Mucosa of gallbladder (tissue), 1 donor: ENCODE data around the gene SYT8. TPM values are rescaled to one million over a fixed set of nuclear protein-coding genes. Genes with fewer than 3 reads are reported as not detected.
"Not testable (repeated sequence)": the region's sequence is repeated elsewhere in the genome, so short reads cannot be mapped to it uniquely, and the experiment has no call there.

ENCODE experiments used
- DNase-seq: peaks from one replicate; pipeline ENCODE4 v3.0.0-alpha.2; 2020; ENCODE audit warnings: low spot score
- total RNA-seq: library from RNA; stranded (reverse); gene quantifications from one replicate; pipeline ENCODE4 v1.2.1, GENCODE V29; 2021
- donor health status: DM: no; HTN: no; CAD: no.

Gene SYT8
- total RNA-seq, 1 donor from 2014 or later = 218 TPM

DNA sequence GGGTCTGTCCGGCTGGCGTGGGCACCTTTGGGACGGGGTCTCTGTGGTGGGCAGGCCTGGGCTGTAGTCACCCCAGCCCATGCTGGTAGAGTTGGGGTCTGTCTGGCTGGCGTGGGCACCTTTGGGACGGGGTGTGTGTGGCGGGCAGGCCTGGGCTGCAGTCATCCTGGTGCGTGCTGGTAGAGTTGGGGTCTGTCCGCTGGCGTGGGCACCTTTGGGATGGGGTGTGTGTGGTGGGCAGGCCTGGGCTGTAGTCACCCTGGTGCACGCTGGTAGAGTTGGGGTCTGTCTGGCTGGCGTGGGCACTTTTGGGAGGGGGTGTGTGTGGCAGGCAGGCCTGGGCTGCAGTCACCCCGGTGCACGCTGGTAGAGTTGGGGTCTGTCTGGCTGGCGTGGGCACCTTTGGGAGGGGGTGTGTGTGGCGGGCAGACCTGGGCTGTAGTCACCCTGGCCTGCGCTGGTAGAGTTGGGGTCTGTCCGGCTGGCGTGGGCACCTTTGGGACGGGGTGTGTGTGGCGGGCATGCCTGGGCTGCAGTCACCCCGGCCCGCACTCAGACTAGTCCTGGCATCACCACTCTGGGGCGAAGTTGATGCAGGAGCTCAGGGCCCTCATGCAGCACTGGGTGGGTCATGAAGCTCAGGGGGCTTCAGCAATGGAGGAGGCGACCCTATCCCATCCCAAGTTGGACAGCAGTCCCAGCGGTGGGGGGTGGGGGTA is 37.6 kb downstream of the SYT8 start:
- DNase-seq = no peak

DNA sequence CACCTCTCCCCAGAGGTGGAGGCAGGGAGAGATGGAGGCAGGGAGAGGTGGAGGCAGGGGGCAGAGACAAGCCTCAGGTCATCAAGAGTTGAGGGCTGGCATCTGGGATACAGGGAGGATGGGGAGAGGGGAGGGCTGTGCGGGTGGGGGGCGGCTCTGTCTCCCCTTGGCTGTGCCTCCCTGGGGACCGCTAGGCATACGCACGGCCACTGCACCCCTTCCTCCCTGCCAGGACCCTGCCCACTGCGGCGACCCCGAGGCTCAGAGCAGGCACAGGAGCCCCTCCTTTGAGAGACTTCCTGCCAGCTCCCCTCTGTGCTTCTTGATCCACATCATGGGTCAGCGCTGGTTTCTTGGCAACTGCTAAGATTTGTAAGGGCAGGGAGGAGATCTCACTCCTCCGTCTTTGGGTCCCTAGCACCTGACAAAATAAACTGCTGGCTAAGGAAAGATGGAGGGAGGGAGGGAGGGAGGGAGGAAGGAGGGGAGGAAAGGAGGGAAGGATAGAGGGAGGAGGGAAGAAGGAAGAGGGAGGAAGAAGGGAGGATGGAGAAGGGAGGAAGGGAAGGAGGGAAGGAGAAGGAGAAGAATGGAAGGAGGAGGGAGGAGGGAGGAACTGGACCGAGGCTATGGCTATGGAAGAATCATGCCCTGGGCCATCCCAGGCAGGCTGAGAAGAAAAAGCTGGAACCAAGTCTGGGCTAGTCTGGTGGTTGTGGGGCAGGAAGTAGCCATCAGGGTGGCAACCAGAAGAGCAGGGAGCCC is 38.4 kb downstream of the SYT8 start:
- DNase-seq = no peak

DNA sequence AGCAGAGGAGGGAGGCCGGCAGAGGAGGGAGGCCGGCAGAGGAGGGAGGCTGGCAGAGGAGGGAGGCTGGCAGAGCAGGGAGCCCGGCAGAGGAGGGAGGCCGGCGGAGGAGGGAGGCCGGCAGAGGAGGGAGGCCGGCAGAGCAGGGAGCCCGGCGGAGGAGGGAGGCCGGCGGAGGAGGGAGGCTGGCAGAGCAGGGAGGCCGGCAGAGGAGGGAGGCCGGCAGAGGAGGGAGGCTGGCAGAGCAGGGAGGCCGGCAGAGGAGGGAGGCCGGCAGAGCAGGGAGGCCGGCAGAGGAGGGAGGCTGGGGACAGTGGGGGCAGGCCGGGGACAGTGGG is 39.0 kb downstream of the SYT8 start:
- DNase-seq = not testable (repeated sequence)

DNA sequence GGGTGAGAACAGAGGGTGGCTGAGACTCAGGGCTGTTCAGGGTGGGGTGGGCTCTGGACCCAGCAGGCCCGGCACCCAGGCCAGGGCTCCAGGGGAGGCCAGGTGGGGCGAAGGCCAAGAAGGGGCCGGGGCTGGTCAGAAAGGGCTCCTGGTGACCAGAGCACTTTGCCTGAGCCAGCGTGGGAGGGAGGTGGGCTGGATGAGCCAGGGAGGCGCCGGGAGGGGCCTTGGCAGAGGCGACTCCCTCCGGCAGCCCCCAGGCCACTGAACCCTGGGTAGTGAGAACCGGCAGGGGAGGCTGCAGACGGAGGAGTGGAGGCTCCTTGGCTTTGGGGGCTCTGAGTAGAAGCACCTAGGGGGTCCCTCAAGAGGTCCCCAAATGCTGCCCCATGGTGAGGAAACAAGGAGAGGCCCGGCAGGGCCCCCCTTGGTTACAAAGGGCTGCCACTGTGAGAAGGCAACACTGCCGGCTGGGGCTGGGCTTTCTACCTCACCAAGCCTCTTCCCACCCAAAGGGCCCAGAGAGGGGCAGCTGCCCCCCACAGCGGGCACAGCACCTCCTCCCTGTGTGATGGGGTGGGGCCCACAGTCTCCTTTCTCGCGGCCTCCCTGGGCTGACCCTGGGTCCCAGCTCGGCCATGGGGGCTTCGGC is 39.8 kb downstream of the SYT8 start:
- DNase-seq = not testable (repeated sequence)

DNA sequence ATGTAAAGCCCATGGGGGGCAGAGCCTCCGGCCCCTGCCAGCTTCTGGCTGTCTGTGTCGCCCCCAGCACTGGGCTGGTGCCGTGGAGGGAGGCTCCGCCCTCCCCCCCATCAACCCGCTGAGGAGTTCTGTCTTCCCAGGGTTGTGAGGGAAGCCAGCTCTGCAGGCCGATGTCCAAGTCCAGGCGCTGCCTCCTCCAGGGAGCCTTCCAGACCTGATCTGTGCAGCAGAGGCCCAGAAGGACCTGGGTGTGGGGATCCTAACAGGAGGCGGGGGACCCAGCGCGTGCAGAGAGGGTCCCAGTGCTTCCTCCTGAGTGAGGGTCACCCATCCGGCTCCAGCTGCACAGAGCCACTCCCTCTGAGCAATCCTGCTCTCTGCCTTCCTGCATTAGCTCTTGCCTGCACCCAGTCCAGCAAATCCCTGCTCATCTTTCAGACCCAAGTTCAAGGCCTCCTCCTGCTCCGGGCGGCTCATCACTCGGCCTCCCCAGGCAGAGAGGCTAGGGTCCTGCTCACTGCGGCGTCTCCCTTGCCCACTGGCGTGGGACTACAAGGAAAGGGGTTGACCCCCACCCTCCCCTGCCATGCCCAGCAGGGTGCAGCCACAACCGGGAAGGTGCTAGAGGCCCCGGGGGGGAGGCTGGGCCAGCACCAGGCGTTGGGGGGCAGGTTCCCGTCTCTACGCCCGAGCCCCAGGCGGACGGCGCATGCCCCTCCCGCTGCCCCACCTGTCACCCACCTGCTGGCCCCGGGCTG is 40.5 kb downstream of the SYT8 start:
- DNase-seq = no peak

DNA sequence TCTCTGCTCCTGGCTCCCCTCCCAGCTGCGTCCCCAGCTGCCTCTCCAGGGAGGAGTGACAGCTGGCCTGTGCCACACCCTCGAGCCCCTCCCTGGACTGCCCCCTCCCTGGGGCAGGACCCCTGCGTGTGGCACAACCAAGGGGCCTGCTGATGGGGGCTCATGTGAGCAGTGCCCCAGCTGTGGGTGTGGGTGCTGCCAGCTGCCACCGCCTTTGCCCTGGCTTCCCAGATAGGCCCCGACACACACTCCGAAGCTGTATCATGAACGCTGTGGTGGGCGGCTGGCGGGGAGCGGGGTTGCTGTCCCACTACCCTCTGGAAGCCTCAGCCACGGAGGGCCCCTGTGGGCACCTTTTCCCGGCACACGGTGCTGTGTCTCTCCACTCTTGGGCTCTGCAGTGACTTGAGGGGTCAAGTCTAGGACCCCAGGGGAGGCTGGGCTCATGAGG is 41.1 kb downstream of the SYT8 start:
- not testable (repeated sequence) for DNase-seq

DNA sequence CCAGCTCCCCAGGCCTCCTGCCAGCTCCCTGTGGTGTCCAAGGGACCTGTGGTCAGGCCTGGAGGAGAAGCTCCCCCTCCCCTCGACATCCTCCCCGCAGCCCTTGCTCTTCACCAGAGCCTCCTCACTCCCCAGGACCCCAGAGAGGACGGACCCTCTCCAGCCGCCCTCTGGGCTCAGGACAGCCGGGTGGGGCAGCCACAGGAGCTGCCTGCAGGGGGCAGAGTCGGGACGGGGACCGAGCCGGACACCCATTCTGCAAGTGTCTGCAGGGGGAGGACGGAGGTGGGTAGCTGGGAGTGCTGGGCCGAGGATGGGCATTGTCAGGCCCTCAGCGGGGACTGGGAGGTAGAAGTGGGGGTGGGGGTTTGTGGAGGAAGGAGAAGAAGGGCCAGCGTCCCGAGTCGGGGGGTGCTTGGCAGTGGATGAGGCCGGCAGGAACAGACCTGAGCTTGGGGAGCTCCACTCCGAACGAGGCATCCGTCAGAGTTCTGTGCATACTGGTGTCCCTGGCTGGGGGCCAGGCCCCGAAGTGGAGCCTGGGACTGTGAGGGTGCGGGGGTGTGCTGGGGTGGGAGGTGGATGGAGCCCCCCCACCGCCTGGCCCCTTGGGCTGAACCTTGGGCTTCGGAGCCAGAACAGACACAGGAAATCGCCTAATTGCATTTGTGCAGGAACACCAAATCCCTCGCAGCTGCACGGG is 41.7 kb downstream of the SYT8 start:
- DNase-seq = peak; percentile 51

DNA sequence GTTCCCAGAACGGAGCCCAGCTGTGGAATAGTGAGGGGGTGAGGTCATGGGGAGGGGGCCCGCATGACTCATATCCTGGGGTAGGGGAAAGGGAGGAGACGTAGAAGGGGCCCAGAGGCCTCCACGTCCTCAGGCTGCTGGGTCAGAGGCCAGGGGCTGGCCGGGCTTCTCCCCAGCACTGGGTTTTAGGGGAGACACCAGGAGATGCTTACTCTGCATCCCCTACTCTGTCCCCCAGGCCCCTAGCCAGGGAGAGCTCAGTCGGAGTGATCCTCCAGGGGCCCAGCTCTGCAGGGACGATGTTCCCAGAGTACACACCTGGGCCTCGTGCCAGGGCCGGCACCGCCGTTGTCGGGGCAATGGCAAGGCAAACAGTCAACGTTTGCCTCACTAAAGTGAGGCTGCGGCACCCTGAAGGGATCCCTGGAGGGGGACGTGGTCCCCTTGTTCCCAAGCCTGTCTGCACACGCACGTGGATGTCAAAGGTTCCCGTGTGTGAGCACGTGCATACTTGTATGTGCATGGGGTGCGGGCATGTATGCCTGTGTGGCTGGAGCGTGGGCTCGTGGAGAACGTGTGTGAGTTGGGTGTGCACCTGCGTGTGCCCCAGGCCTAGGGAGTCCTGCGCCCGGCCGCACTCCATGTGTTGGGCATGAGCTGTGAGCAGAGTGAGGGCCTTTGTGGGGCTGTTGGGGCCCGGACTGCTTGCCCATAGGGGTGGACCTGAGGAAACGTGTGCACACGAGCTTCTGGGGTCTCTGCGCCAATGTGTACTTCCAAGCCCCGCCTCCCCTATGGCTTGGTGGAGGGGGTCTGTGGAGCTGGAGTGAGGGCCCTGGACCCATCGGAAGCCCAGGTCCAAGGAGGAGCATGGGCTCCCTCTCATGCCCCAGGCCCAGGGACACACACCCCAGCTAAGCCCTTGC is 42.7 kb downstream of the SYT8 start:
- no peak for DNase-seq

DNA sequence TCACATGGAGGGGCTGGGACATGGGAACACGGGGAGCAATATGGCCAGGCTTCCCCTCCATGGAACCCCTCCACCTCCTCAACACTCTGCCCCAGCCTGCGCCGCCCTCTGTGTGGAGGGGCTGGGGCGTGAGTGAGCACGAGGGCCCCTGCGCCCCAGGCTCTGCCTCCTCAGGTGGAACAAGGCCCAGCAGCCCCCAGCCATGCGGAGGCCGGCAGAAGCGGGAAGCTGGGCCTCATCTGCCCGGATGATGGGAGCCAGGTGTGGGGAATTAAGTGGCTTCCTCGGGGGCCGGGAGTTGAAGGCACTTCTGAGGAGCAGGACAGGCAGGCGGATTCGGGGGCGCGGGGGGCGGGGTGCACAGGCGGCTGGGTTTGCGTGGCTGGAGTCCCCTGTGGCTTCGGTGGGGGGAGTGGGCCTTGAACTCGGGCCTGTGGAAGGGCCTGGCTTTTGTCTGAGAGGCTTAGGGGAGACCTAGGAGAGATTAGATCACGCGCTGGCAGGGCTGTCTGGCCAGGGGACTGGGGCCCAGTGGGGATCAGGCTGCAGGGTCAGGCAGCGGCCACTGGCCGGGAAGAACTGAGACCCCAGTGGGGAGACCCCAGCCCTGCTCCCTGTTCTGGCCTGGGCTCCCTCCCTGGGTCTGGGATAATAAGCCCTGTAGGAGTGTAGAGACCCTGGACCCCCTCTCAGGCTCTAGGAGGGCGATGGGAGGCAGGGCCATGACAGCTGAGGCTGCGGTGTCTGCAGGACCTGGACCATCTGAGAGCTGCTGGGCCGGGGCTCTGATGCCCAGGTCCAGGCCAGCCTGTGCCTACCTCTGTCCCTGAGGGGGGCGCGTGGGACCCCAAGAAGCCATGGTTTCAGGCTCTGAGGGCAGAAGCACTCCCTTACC is 43.6 kb downstream of the SYT8 start:
- DNase-seq = no peak

DNA sequence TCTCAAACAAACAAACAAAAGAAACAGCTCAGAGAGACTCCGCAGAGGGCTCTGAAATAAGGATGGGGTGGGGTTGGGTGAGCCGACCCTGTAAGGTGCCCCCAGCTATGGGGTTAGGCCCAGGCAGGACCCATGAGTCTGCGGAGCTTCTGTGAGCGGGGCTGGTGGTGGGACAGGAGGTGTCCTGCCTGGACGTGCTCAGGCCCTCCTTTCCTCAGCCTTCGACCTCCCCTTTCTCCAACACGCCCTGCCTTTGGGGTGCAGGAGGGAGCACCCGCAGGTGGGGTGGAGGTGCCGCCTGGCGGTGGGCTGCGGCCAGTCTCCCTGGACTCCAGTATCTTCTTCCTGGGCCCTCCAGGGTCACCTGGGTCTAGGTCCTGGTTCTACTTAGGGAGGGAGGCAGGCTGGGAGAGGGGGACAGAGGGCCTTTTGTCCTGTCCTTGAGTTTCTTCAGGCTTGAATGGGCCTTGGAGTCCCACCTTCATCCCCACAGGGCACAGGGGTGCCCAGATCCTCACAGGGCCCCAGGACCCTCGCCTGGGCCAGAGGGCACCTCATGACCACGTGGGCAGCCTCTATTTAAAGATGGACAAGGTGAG is 44.7 kb downstream of the SYT8 start:
- no peak for DNase-seq

DNA sequence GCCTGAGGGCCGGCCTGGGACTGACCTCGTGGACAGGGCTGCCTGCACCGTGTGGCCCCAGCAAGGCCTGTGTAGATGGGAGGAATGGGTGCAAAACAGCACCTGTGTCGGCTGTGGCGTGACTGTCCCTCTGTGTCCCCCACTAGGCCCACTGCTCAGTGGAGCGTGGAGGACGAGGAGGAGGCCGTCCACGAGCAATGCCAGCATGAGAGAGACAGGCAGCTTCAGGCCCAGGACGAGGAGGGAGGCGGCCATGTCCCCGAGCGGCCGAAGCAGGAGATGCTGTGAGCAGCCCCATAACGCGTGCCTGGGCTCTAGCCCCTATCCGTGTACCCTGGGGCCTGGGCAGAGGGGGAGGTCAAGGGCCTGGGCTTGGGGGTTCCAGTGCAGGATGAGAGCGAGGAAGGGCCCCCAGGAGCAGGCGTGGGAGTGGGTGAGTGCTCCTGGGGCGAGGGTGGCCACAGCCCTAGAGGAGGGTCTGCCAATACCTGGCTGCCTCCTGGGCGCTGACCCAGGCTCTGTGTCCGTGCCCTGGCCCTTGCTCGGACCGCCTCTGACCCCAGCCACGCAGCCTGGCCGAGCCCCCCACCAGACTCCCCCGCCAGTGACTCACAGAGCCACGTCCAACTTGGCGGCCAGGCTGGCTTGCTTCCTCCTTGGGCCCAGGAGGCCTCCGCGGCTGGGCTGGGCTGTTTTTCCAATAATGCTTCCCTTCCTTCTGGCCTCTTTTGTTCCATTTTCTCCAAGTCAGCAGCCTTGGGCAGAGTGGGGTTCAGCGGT is 45.3 kb downstream of the SYT8 start:
- no peak for DNase-seq

DNA sequence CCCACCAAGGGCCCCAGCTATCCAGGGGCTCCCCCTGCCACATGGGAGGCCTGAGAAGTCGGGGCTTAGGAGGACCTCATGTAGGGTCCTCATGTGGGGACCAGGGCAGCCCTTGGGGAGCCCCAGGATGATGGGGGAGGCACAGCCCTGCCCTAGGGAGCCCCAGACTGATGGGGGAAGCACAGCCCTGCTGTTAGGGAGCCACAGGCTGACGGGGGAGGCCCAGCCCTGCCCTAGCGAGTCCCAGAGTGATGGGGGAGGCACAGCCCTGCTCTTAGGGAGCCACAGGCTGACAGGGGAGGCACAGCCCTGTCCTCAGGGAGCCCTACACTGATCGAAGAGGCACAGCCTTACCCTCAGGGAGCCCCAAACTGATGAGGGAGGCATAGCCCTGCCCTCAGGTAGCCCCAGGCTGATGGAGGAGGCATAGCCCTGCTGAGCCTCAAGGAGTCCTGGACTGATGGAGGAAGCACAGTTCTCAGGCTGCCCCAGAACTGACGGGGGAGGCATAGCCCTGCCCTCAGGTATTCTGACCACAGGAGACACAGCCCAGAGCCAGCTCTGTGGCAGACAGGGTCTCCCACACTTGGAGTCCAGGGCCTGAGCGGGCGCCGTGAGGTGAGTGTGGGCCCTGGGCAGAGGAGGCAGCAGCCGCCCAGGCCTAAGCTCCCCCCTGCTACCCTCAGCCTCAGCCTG is 46.1 kb downstream of the SYT8 start:
- no peak for DNase-seq

DNA sequence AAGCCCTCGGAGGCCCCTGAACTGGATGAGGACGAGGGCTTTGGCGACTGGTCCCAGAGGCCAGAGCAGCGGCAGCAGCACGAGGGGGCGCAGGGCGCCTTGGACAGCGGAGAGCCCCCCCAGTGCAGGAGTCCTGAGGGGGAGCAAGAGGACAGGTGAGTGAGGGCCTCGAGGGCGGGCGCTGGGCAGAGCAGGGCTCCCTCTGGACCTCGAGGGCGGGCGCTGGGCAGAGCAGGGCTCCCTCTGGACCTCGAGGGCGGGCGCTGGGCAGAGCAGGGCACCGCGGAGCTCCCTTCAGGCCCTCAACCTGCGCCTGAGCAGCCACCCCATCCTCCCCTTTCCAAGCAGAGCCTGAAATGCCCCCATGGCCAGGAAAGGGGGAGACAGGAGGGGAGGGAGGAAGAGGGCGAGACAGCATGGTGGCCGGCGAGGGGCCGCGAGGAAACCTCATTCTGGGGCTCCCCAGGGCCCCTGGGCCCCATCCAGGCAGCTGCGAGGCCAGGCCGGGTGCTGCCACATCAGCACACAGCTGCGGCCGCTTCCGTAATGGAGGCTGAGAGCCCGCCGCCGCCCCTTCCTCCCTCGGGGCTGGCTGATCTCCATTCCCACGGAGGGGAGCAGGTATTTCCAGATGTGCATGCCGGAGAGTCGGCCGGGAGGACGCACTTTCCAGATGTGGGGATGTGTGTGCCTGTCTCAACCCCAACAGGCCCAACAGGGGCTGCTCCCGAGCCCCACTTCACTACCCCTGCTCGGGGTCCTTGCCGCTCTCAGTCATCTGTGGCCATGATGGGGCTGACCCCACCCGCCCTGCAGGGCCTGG is 46.9 kb downstream of the SYT8 start:
- DNase-seq = no peak

DNA sequence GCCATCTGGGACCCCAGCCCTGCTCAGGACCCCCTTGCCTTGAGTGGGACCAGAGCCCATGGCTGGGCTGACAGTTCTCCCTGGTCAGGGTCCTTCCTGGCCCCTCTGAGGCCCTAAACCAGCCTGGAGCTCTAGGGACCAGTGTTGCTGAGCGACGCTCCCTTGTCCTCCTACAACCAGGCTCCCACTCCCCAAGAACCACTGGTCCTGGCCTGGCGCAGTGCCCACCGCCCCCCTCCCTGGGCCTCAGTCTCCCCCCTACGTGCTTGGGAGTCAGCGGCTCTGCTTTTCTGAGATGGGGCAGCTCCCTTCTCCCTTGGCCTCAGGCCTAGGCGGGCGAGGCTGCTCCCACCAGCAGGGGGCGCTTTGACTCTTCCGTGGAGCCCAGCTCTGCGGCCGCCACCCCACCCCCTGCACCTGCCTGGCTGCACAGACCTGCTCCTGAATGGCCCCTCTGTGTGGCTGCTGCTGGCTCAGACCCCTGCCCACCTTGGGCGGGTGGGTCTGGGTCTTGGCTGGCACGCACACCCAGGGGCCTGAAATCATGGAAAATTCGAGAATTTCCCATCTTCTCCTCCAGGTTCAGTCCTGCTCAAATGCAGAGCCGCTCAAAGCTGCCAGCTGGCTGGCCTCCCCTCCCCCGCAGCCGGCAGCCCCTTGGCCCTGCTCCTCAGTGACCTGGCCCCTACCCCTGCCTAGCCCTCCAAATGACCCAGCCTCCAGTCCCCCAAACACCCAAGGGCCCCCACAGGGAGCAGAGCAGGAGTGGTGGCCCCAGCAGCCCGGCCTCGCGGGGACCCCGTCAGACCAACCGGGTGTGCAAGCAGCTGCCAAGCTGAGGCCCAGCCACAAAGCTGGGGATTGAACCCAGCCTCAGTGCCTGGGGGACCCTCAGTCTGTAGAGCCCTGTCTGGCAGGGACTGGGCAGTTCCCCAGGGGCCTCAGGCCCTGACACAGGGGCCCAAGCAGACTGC is 47.8 kb downstream of the SYT8 start:
- peak; percentile 78 for DNase-seq
